COR-L47 (cell line): ENCODE data around the gene PELO.
"Not testable (repeated sequence)": the region's sequence is repeated elsewhere in the genome, so short reads cannot be mapped to it uniquely, and the experiment has no call there.

Experiments used
- DNase-seq: peaks from one replicate; lab custom pipeline; 2025; lab: John Stamatoyannopoulos, UW

PELO gene

DNA sequence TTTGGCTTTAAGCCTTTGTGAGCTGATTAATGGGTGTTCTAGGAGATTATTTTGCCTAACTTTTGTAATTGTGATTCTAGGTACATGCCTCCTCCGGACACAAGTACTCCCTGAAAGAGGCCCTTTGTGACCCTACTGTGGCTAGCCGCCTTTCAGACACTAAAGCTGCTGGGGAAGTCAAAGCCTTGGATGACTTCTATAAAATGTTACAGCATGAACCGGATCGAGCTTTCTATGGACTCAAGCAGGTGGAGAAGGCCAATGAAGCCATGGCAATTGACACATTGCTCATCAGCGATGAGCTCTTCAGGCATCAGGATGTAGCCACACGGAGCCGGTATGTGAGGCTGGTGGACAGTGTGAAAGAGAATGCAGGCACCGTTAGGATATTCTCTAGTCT is 13.6 kb downstream of the PELO start:
- no peak for DNase-seq

- no peak for DNase-seq
Measured at GRCh38 chr5:52802272-52802973, 14.7 kb downstream of the PELO start.

DNA sequence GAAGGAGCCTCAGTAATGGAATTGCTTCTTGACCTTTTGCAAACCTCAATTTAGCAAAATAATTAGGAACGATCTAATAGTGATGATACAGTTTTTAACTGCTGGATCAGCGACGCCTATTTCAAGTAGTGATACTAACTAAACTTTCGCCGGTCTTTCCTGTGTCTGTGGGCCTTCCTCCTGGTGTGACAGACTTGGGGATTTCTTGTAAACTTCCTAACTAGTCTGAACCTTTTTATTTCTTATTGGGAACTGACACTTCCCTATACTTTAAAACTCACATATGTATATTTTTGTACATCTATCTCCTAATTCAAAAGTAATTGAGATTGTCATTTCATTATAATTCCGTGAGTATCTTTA is 15.2 kb downstream of the PELO start:
- no peak for DNase-seq

DNA sequence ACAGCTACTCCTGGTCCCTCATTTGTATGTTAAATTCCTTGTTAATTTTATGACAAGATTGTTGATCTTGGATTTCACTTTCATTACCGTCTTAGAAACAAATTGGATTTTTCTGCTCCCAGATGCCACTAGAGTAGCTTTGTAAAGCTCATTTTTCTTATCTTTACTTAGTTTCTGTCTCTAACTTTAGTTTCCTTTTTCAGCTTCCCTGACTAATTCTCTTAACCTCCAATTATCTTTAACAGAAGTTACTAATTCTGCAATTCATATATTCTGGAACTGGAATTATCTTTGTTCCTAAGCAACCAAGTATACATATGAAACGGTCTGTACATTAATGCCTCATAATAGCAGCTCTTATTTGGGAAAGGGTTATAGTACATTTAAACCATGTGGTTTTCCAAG is 16.7 kb downstream of the PELO start:
- DNase-seq: no peak

DNA sequence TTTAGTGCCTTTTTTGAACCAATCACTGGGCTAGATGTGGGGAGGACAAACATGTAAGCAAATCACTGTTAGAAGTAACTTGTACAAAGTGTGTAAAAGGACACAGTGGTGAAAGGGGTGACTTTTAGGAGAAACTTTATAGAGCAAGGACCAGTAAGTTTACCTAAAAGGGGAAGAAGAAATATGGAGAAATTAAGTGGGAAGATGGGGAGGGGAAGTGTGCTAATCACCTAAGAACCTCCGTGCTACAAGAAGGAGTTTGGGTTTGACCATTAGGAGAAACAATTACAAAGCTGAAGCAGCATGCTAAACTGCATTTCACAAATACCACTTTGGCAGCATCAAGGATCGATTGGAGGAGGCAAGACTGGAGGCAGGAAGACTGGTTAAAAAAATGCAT is 17.3 kb downstream of the PELO start:
- no peak for DNase-seq

- DNase-seq: no peak
Measured at GRCh38 chr5:52805615-52806014, 17.9 kb downstream of the PELO start.

DNA sequence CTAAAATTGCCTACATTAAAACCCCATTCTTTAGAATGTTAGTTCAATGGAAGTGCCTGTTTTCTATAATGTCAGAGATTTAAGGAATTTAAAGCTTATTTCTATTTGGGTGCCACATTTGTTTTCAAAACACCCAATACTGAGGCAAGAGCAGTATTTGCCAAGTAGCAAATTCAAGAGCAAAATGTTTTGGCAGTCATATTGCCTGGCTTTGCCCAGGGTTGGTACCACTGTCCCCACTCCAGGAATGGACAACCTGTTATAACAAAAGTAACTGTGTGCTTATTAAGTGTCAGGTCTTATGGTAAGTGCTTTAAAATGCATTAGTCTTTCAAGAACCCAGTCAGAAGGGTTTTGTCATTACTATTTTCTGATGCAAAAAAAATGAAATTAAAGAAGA is 19.3 kb downstream of the PELO start:
- DNase-seq: no peak

- no peak for DNase-seq
Measured at GRCh38 chr5:52807723-52808122, 20.0 kb downstream of the PELO start.

DNA sequence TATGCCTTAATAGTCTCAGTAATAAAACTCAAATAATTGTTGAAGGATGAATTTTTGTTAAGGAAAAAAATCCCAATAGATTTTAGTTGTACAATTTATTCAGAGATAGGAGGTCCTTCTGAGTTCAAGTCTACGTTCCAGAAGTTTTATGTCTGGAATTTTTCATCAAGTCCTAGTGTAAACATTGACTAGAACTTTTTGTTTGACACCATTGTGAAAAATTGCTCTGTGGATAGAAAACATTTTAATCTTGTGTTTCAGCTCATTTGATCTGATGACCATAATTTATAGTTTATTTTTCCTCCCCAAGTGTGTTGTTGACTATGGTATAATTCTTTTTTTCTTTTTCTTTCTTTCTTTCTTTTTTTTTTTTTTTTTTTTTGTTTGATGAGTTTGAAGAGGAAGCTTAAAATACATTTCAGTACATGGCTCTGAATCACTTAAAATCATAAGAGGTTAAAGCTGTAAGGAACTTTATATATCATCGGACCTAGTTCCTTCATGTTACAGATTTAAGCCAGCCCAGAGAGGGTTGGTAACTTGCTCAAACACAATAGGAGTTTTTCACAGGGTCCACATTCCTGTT is 20.7 kb downstream of the PELO start:
- DNase-seq: no peak

GRCh38 chr5:52809884-52810283 is 22.2 kb downstream of the PELO start:
- no peak for DNase-seq

DNA sequence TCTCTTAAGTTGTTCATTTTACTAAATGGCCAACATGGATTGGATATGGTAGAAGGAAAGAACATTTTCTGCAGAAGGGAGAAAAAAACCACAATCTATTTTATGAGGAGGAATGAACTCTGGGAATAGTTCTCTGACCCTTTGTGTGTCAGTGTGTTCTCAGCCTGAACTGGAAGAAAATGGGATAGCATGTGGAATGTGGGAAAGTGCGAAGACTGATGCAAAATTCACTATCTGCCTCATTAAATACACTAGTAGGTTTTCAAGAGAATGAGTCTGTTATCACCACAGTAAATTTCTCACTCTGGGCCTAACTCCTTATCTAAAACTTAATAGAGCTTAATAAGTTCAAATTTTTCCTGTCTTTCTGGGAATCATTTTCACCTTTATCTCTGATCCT is 22.7 kb downstream of the PELO start:
- no peak for DNase-seq

DNA sequence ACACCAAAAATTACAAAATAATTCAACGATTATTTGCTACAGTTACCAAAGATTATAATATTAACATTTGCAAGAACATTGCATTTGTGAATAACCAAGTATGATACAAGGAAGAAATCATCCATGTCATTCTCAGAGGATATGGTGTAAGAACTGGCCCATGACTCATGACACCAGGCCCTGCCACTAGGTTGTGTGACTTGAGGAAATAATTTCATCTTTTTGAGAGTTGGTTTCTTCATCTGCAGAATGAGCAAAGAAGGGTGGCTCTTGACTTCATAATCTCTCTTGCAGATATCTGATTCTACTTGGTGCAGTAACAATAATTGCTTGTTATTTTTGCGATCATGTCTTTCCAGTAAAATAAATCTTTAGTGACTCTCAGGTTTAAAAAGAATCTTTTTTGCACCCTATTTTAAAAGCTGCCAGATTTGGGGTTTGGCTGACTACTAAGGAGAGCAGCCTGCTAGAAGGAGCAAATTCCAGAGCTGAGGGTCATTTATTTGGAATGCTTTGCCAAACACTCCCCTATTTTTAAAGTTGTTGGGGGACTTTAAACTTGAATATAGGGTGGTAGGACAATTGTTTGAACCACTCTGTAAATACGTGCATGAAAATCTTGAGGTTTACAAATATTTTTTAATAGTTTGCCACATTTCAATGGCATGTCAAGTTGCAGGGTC is 23.5 kb downstream of the PELO start:
- DNase-seq: no peak

DNA sequence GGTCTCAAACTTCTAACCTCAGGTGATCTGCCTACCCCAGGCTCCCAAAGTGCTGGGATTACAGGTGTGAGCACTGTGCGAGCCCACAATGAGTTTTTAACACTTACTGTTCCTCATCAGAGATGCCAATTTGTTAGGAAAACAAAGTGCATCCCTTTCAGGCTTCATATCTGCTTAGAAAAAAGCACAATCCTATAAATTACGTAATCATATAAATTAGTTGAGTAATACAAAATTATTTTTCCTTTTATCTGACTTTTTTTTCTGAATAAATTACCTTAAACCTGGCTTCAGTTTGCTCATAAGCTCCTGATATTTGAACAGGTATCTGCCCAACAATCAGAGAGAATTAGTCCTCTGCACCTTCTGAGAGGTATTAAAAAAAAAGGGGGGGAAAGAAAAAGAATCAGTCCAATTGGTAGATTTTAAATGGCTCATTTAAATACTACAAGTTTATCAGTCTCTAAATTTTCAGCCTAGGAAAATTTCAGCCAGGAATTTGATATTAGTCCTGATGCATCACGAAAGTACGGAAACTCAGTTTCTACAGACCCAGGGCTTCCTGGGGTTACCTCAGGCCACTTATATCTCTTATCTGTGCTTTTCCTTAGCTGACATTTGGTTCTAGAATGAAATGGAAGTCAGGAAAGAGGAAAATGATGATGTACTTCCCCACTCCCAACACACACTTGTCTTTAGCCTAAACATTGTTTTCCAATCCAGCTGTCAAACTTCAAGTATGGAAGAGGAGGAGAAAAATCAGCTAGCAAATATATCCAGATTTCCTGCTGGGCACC is 26.8 kb downstream of the PELO start:
- no peak for DNase-seq

GRCh38 chr5:52817818-52818217 is 30.1 kb downstream of the PELO start:
- no peak for DNase-seq

DNA sequence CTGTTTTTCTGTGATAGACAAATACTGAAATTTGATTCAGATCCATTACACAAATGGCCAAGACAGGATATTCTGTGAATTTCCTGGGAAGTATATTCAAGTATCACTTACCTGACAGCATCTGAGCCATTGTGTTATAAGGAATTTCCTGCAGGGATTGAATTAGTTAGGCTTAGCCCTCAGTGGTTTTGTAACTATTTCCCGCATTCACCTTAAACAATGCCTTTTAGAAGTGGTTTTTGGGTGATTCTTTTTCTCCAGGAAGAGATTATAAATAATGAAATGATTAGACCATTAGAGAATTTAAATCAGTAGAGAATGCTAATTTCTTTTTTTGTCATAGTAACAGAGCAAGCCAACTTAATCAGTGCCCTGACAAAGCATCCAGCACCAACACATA is 30.6 kb downstream of the PELO start:
- DNase-seq: no peak

DNA sequence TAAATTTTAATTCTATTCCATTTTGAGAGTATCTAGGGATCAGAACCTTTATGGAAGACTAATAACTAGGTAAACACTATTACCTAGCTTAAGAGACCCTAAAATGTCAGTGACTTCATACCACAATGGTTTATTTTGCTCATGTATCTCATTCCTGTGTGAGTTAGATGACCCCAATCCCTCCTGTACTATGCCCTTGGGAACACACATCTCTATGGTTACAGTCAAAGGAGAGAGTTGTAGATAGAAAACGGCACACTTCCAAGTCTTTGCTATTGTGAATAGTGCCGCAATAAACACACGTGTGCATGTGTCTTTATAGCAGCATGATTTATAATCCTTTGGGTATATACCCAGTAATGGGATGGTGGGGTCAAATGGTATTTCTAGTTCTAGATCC is 31.1 kb downstream of the PELO start:
- not testable (repeated sequence) for DNase-seq

DNA sequence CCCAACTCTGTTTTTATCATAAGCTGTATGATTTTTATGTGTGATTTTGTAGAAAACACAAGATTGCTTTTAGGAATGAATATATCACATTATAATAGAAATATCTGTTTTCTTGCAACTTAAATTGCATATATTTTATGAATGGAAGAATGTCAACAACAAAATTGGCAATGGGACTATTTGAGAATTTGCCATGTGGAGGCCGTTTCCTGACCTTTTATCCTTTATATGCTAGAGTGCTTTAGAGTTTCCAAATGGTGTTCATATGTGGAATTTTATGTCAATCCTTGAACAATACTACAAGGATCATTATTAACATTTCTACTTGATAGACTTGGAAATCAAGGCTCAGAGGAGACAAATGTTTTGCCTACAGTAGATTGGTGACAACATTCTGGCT is 34.2 kb downstream of the PELO start:
- no peak for DNase-seq

GRCh38 chr5:52822437-52822836 is 34.7 kb downstream of the PELO start:
- DNase-seq: no peak

DNA sequence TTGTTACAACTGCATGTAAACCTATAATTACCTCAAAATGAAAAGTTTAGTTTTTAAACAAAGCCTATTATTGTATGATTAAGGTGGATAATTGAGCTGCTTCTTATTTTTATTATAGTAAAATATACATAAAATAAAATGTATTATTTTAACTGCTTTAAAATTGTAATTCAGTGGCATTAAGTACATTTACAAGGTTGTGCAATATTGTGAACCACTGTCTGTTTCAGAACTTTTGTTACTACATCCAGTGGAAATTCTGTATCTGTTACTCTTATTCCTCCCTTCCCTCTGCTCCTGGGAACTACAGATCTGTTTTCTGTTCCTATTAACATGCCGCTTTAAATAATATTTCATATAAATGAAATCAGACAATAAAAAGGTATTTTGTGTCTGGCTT is 37.1 kb downstream of the PELO start:
- no peak for DNase-seq

GRCh38 chr5:52825826-52826225 is 38.1 kb downstream of the PELO start:
- no peak for DNase-seq

GRCh38 chr5:52827815-52828214 is 40.1 kb downstream of the PELO start:
- no peak for DNase-seq

GRCh38 chr5:52829664-52830063 is 41.9 kb downstream of the PELO start:
- DNase-seq: no peak

GRCh38 chr5:52830650-52831049 is 42.9 kb downstream of the PELO start:
- DNase-seq: no peak
